ENCODE results near the gene FUOM.

The FUOM gene

GRCh38 chr10:133312016-133312768, 45.6 kb downstream of the FUOM start:
- DNase-seq (ENCODE audit: low read depth in 3 of 3), result no peak

GRCh38 chr10:133311570-133311969, 46.2 kb downstream of the FUOM start:
- no peak for DNase-seq (ENCODE audit: low read depth in 3 of 3)

- DNase-seq (ENCODE audit: low read depth in 3 of 3), result no peak
Observed at GRCh38 chr10:133310789-133311188, 47.0 kb downstream of the FUOM start.

GRCh38 chr10:133310399-133310755, 47.4 kb downstream of the FUOM start:
- DNase-seq (ENCODE audit: low read depth in 3 of 3), result no peak

- DNase-seq (ENCODE audit: low read depth in 3 of 3), result no peak
Observed at GRCh38 chr10:133309720-133310398, 48.0 kb downstream of the FUOM start.

GRCh38 chr10:133309100-133309719, 48.6 kb downstream of the FUOM start:
- DNase-seq (ENCODE audit: low read depth in 3 of 3), result peak; percentile 87 to 89 (median 87)

- peak; percentile 80 to 84 (median 82) for DNase-seq (ENCODE audit: low read depth in 3 of 3)
Observed at GRCh38 chr10:133308421-133309099, 49.3 kb downstream of the FUOM start, which contains the start of the genes TUBGCP2 and ZNF511. Gene TUBGCP2 (minus strand): TSS chr10:133308872. CDS start chr10:133302941, 5,931 bp downstream. Gene ZNF511 (plus strand): TSS chr10:133308914. CDS start chr10:133308944, 30 bp downstream.

- peak; percentile 62 to 85 (median 73) for DNase-seq (ENCODE audit: low read depth in 3 of 3)
Observed at GRCh38 chr10:133307776-133308420, 49.9 kb downstream of the FUOM start.

GRCh38 chr10:133306941-133307379, 50.9 kb downstream of the FUOM start:
- DNase-seq (ENCODE audit: low read depth in 3 of 3), result no peak

GRCh38 chr10:133306097-133306476, 51.7 kb downstream of the FUOM start:
- DNase-seq (ENCODE audit: low read depth in 3 of 3), result no peak
